Pancreas (tissue), 10 donors: Measurements from ENCODE around the gene PRR20G. TPM values are rescaled to one million over a fixed set of nuclear protein-coding genes. Genes with fewer than 3 reads are reported as not detected.

ENCODE experiments used
- ATAC-seq, 4 donors: fragments of 200-7000 bp; cut with Tn5 transposase; one replicate each; pipeline versions ENCODE4 v1.8.0 to v1.9.1; 2020; ENCODE audit warnings: mild to moderate bottlenecking in 4 of 4, moderate library complexity in 4 of 4
- DNase-seq, 6 donors: peaks; one replicate each; pipeline ENCODE4 v3.0.0-alpha.2; 2020
- FAIRE-seq: peaks from 2 replicates; lab custom pipeline; 2012; peaks lifted over from hg19 to GRCh38; lab: Jason Lieb, UNC
- H3K27ac ChIP-seq, 4 donors: fragments of 200-600 bp; sonication (generic); 1 replicate in 3 of 4; 2 replicates in 1 of 4; pipeline versions ENCODE4 v1.5.0 to v1.8.0; 2020
- H3K27me3 ChIP-seq, 4 donors: fragments of 200-600 bp; one replicate each; pipeline ENCODE4 v1.8.0; 2021
- H3K36me3 ChIP-seq, 3 donors: fragments of 200-600 bp; sonication (generic) in 1 of 3; one replicate each; pipeline versions ENCODE4 v1.5.0 to v1.8.0; 2020 to 2021
- H3K4me1 ChIP-seq, 3 donors: fragments of 200-600 bp; one replicate each; pipeline ENCODE4 v1.8.0; 2021
- H3K4me3 ChIP-seq, 4 donors: fragments of 200-600 bp; sonication (generic) in 2 of 4; one replicate each; pipeline versions ENCODE4 v1.5.0 to v1.8.0; 2020 to 2021
- H3K9me3 ChIP-seq, 4 donors: fragments of 200-600 bp; one replicate each; pipeline ENCODE4 v1.8.0; 2021
- WGBS, 2 donors: extraction: QIAGEN DNeasy Blood & Tissue Kit; methylation state at CpG; one replicate each; pipeline ENCODE4 v1.1.7; 2013; 5-methylcytosine and 5-hydroxymethylcytosine counted together
- intact Hi-C, 3 donors: fragments of 100-400 bp; cut with DNase I; formaldehyde crosslinking; loops; one replicate each; pipeline versions ENCODE4 v1.11.1 to v1.14.2; 2022
- polyA plus RNA-seq, 2 donors: library from polyadenylated mRNA; stranded (reverse); fragments of 200-250 nt; gene quantifications; one replicate each; pipeline ENCODE4 v1.2.3, GENCODE V29; 2013
- total RNA-seq, 6 donors: library from RNA; stranded (reverse); fragmentation: NEBNext Ultra II Directional in 4 of 6; extraction: Animal tissue kit (Norgen Biotek cat#: 25700) in 4 of 6; gene quantifications; one replicate each; pipeline versions ENCODE4 v1.2.1 to v1.2.4, GENCODE V29; 2021 to 2023
- TF ChIP-seq, protein P1 (sequence below), 4 donors: fragments of 200-600 bp; sonication (generic) in 3 of 4; IDR thresholded peaks; one replicate each; pipeline versions ENCODE4 v1.5.0 to v1.8.0; 2021; ENCODE audit warnings: antibody characterized with exemption in 4 of 4
- donor health status: healthy with polysubstance abuse.
- donor health status: DM: no; HTN: no; CAD: no; lungs with moderate emphysema.
- donor health status: DM: no; HTN: no; CAD: no.
- donor health status: control.
- donor health status: control.
- donor health status: Bipolar disorder and iron deficiency.
- donor health status: DM: yes; HTN: yes; CAD: no.
- donor health status: DM: no; HTN: no; CAD: no.
- donor health status: DM: no; HTN: no; CAD: no.
- donor health status: DM: yes; HTN: yes; CAD: no.

PRR20G gene
- total and polyA plus RNA-seq, 8 donors: not detected

GRCh38 chr3:127259882-127260281, 28.0 kb downstream of the PRR20G start:
- no peaks in the 10 kb centered on the region for H3K36me3 ChIP-seq
- intact Hi-C loops: no loop called here
- 56 to 68% methylated on average over 4 of the region's 4 CpGs for WGBS, 2 donors

DNA sequence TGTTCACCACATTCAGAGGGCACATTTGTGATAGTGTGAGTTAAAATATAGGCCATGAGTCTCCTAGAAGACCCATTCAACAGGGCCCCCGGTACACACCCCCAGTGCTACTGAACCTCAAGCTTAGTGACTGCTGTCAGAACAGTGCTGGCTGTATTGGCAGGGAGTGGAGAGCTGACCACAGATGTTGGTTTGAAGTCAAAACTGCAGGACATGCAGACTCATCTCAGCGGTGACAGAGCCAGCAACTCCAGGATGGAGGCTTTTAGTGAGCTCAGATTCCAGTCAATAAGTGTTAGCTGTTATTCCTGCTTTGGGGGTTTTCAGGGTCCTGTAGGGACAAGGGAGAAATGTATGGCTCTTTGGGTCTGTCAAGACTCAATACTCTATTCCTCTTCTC, 29.1 kb downstream of the PRR20G start:
- 83 to 88% methylated on average over 2 of the region's 2 CpGs for WGBS, 2 donors
- H3K4me1 ChIP-seq: no peaks in the 10 kb centered on the region

More at GRCh38 chr3:127259882-127260281, 28.0 kb downstream of the PRR20G start:
- no peak overlapping the region for H3K27ac ChIP-seq
- TF ChIP-seq, protein P1, sequence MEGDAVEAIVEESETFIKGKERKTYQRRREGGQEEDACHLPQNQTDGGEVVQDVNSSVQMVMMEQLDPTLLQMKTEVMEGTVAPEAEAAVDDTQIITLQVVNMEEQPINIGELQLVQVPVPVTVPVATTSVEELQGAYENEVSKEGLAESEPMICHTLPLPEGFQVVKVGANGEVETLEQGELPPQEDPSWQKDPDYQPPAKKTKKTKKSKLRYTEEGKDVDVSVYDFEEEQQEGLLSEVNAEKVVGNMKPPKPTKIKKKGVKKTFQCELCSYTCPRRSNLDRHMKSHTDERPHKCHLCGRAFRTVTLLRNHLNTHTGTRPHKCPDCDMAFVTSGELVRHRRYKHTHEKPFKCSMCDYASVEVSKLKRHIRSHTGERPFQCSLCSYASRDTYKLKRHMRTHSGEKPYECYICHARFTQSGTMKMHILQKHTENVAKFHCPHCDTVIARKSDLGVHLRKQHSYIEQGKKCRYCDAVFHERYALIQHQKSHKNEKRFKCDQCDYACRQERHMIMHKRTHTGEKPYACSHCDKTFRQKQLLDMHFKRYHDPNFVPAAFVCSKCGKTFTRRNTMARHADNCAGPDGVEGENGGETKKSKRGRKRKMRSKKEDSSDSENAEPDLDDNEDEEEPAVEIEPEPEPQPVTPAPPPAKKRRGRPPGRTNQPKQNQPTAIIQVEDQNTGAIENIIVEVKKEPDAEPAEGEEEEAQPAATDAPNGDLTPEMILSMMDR (IDR thresholded peaks at IDR 0.05): no peak
- no peaks in the 10 kb centered on the region for H3K27me3 ChIP-seq
- no peak overlapping the region for H3K4me3 ChIP-seq
- no peaks in the 10 kb centered on the region for H3K9me3 ChIP-seq
- H3K4me1 ChIP-seq: no peaks in the 10 kb centered on the region
- DNase-seq (no peak), FAIRE-seq (no peak), ATAC-seq (no peak)

DNA sequence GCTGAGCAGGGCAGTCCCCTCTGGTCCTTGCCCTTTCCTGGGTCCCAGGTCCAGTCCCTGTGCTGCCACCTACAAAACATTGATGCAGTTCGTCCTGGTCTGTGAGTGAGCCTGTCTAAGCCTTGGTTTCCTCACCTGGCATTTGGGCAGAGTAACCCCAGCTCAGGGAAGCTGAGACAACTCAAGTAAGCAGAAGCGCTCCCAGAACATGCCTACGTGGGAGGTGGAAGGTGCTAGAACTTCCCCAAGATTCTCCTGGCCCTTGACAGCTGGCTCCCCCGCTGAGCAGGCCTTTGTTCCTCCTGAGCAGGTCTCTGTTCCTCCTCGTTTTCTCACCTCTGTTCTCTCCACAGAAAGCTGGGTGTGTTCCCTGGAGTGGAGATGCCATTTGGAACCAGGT, 30.5 kb downstream of the PRR20G start:
- TF ChIP-seq, protein P1 (IDR thresholded peaks at IDR 0.05): no peak
- no peak overlapping the region for H3K27ac ChIP-seq
- H3K4me3 ChIP-seq: no peak overlapping the region
- no peak for FAIRE-seq
- H3K36me3 ChIP-seq: no peaks in the 10 kb centered on the region
- H3K27me3 ChIP-seq: no peaks in the 10 kb centered on the region
- intact Hi-C loops: no loop called here
- no peaks in the 10 kb centered on the region for H3K4me1 ChIP-seq
- ATAC-seq: no peak
- H3K9me3 ChIP-seq: no peaks in the 10 kb centered on the region
- DNase-seq: no peak
- WGBS, 2 donors: 76 to 87% methylated on average over 5 of the region's 5 CpGs

More for the DNA sequence above, 29.1 kb downstream of the PRR20G start:
- TF ChIP-seq, protein P1 (IDR thresholded peaks at IDR 0.05): no peak
- intact Hi-C loops: no loop called here
- Histone ChIP-seq H3K9me3 (no peaks in the 10 kb centered on the region), H3K27ac (no peak overlapping the region), H3K27me3 (no peaks in the 10 kb centered on the region), H3K4me3 (no peak overlapping the region), H3K36me3 (no peaks in the 10 kb centered on the region)
- DNase-seq: no peak
- no peak for ATAC-seq
- no peak for FAIRE-seq

DNA sequence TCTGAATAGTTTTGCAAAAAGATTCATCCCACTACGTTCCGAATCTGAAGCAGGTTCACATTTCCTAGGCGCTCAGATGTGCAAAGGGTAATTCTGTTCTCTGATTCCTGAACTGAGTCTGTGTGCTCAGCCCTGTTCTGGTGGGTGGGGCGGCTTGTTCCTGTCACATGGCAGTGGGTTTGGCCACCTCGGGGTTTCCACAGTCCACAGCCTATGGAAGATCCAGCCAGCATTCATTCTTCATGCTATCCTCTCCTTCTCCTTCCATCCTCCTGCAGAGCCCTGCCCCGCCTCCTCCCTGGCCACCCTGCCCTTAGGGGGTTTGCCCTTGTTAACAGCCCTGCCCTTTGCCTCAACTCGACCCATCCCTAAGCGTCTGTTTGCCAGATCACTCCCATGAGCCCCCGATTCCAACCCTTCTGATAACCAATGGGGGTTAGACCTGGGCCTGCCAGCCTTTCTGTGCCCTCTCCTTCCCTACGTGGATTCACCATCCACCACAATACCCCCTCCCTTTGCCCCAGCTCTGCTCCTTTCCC, 31.0 kb downstream of the PRR20G start:
- no peak for ATAC-seq
- WGBS, 2 donors: 74 to 79% methylated on average over 10 of the region's 10 CpGs
- TF ChIP-seq, protein P1 (IDR thresholded peaks at IDR 0.05): no peak

DNA sequence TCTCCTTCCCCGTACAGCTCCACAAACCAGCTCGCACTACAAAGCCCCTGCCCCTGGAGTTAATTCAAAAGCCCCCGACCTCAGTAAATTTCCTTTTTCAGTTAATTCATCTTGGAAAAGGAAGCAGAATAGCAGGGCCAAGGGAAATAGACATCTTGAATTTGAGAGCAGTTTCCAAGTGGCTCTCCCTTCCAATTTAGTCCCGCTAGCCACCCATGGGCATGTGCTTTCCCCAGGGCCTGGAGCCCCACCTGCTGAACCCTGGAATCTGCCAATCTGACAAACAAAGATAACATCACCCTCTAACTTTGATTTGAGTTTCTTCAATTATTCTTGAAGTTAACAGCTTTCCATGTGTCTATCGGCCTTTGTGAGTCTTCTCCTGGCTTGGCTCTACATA, 31.7 kb downstream of the PRR20G start:
- intact Hi-C loops: no loop called here

More for the DNA sequence above, 31.0 kb downstream of the PRR20G start:
- no peaks in the 10 kb centered on the region for H3K27me3 ChIP-seq
- H3K9me3 ChIP-seq: no peaks in the 10 kb centered on the region
- no peaks in the 10 kb centered on the region for H3K36me3 ChIP-seq
- no peak for FAIRE-seq
- no peak overlapping the region for H3K27ac ChIP-seq
- H3K4me3 ChIP-seq: no peak overlapping the region
- DNase-seq: no peak
- no peaks in the 10 kb centered on the region for H3K4me1 ChIP-seq
- intact Hi-C loops: no loop called here

More for the DNA sequence above, 31.7 kb downstream of the PRR20G start:
- H3K27me3 ChIP-seq: no peaks in the 10 kb centered on the region
- no peak for DNase-seq
- no peak for FAIRE-seq
- H3K4me3 ChIP-seq: no peak overlapping the region
- no peak overlapping the region for H3K27ac ChIP-seq
- TF ChIP-seq, protein P1 (IDR thresholded peaks at IDR 0.05): no peak
- H3K36me3 ChIP-seq: no peaks in the 10 kb centered on the region
- H3K4me1 ChIP-seq: no peaks in the 10 kb centered on the region
- H3K9me3 ChIP-seq: no peaks in the 10 kb centered on the region
- no peak for ATAC-seq
- WGBS, 2 donors: 82 to 84% methylated on average over 5 of the region's 5 CpGs
